Activated CD4-positive, alpha-beta T cell treated with anti-CD3 and anti-CD28 coated beads for 24 hours (primary cell): ENCODE results near the gene PMS1.
"Not testable (repeated sequence)": the region's sequence is repeated elsewhere in the genome, so short reads cannot be mapped to it uniquely, and the experiment has no call there.

Experiments
- DNase-seq, 2 donors: peaks; one replicate each; pipeline ENCODE4 v3.0.0-alpha.2; 2020; ENCODE audit warnings: low read depth in 2 of 2

Gene PMS1

DNA sequence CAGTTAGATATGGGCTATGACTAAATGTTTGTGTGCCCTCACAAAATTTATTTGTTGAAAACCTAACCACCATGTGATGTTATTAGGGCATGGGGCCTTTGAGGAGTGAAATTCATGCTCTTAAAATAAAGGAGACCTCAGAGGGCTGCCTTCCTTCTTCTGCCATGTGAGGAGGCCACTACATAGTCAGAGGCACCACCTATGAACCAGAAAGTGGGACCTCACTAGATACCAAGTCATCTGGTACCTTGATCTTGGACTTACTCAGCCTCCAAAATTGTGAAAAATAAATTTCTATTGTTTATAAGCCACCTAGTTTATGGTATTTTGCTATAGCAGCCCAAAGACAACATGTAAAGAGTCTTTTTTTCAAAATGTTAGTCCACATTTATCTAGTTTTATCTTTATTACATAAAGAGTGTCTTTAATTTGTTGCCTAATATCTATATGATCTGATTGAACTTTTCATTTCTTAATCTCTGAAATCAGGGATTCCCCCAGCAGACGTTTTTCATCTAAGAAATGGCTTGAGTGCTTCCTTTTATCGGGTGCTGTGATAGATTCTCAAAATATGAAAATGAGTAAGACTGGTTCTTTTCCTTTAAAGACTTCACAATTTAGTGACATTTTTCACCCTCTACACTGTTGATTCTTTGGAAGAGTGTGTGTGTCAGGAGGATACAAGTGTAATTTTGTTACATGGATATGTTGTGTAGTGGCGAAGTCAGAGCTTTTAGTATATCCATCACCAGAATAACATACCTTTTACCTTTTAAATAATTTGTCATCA lies 34.2 kb downstream of the PMS1 start:
- no peak for DNase-seq

- DNase-seq, result no peak
These were observed 35.1 kb downstream of the PMS1 start for GRCh38 chr2:189819297-189819704.

GRCh38 chr2:189821953-189822748 lies 37.9 kb downstream of the PMS1 start:
- DNase-seq, result no peak

DNA sequence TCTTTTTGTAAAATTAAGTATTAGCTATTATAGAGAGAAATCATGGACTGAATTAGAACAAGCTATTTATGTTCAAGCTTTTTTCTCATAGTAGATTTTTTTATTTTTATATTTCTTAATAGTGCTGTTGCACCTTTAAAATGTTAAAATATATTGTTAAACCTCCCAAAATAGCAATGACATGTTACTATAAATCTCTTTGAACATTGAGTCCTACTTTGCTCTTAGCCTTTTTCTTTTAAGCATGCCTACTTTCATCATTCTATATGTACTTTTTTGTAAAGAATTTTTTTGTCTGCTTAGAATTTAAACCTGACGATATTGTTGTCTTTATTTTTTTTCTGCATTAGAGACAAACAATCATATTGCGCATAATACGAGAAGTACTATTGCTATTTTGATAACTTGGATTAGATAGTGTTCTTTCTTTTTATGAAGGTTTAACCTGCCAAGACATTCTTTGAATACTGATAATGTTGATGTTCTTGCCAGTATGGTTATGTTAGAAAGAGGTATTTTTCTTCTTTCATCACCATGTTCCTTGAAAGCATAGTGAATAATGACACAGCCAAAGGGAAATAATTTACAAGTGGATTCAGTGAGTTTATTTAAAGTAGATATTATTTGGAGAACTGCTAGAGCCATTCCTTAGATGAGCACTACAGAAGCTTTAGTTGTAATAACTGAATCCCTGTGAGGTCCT lies 40.6 kb downstream of the PMS1 start:
- no peak for DNase-seq

DNA sequence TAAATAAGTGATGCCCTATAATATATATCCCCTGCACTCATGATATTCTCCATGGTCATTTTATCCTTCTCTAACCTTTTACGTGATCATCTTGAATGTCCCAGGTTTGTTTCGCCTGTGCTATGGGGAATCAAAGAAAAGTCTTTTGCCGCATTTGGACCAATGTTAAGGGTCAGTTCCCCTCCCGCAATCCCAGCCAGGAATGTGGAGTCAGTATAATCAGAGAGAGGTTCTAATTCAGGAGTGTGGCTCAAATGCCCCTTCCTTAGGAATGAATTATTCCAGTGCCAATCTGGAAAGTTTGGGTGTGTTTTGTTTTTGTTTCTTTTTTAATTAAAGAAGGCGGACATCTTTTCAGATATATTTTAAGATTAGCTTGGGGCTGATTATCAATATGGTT lies 41.8 kb downstream of the PMS1 start:
- DNase-seq, result no peak

- no peak for DNase-seq
These were observed 45.0 kb downstream of the PMS1 start for GRCh38 chr2:189829102-189829833.

DNA sequence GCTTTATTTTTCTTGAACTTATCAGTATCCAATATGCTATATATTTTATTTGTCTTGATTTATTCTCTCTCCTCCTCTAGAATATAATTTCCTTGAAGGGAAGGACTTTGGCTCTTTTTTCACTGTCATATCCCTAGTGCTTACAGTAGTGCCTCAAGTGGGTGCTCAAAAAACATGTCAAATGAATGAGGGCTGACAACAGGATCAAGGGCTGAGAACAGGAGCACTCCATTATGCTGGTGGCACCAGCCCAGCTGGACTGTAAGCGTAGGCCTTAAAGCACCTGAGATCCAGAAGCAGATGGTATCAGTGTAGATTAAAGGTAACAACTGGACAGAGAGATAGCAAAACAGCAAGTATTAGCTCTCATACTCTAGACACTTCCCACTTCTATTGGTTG lies 46.3 kb downstream of the PMS1 start:
- no peak for DNase-seq

GRCh38 chr2:189834059-189834458 lies 49.8 kb downstream of the PMS1 start:
- DNase-seq, result no peak

DNA sequence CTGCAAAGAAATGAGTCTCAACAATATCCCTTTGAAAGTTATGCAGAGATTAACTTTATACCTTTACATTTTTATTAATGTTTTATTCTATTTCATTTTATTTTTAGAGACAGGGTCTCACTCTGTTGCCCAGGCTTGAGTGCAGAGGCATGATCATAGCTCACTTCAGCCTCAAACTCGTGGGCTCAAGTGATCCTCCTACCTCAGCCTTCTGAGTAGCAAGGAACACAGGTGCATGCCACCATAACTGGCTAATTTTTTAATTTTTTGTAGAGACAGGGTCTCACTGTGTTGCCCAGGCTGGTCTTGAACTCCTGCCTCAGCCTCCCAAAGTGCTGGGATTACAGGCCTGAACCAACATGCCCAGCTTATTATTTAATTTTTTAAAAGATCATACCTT lies 50.4 kb downstream of the PMS1 start:
- DNase-seq, result not testable (repeated sequence)

DNA sequence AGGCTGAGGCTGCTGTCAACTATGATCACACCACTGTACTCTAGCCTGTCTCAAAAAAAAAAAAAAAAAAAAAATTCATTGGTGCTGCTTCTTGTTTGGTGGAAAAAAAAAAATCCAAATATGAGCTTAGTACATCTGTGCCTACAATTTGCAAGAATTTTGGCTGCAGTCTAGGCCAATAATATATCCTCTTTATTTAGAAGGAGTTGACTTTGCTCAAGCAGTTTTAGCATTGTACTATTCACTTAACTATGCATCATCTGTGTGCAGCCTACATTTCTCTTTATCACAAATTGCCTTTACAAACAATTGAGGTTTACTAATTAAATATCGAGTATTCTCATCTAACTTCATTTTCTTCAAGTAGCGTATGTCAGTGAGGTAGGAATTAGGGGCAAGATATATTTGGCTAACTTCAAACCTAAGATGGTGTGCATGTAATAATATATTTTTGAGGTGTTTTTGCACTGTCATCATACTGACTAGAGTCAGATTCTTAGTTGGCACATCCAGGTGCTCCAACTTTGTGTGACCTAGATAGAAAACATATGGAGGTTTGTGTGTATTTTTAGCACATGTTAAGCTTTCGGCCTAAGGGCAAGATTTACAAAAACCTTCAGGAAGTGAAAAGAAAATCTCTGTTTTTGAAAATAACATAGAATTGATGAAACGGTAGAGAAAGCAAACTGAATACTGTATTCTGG lies 51.8 kb downstream of the PMS1 start:
- no peak for DNase-seq

DNA sequence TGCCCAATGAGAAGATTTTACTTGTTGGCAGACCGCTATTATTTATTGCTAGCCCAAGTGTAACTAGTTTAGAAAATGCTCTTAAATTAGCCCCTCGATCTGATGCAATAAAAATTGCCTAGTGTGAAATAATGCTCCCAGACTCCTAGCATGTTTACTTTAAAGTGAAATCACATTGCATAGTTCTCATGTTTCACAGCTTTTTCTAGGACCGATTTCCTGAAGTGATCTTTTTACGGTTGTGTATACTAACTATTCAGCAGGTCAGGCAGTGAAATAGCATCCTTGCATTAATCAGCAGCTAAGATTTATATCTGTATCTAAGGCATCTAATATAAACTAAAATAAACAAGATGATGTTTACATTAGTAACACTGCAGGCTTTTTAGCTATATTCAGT lies 52.4 kb downstream of the PMS1 start:
- no peak for DNase-seq

DNA sequence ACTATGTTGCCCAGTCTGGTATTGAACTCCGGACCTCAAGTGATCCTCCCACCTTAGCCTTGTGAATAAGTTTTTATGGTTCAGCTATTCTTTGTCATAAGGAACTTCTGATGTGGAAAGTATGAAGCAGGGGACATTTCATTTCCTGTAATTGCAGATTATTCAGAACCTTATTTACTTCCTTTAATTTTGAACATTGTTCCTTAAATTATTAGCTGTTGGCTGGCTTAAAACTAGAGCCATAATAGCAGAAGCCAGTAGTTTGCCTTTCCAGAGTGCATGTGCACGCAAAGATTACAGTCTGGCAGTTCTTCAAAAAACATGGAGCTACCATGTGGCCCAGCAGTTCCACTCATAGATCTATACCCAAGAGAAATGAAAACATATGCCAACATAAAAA lies 53.1 kb downstream of the PMS1 start:
- no peak for DNase-seq

GRCh38 chr2:189841019-189841418 lies 56.8 kb downstream of the PMS1 start:
- DNase-seq, result no peak

- no peak for DNase-seq
These were observed 64.0 kb downstream of the PMS1 start for GRCh38 chr2:189848276-189848675.

DNA sequence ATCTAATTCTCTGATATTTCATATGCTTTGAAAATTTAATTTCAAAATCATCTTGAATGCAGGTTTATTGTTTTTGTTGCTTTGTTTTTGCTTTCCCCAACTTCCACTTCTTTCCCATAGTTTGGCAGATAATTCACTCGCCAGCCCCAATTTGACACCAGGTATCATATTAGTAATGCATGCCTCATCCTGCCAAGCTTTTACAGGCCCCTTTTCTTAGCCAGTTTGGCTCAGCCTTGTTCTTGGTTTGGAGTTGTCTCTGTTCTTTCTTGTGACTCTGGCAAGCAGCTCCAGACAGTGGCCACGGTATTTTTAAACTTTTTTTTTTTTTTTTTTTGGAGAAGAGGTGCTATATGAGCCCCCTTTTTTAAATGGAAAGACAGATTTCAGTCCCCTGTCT lies 65.3 kb downstream of the PMS1 start:
- no peak for DNase-seq

GRCh38 chr2:189851174-189851826 lies 67.0 kb downstream of the PMS1 start:
- DNase-seq, result no peak

DNA sequence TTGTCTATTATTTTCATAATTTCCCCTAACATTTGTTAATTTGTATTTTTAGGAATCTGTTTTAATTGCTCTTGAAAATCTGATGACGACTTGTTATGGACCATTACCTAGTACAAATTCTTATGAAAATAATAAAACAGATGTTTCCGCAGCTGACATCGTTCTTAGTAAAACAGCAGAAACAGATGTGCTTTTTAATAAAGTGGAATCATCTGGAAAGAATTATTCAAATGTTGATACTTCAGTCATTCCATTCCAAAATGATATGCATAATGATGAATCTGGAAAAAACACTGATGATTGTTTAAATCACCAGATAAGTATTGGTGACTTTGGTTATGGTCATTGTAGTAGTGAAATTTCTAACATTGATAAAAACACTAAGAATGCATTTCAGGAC lies 69.9 kb downstream of the PMS1 start:
- no peak for DNase-seq

DNA sequence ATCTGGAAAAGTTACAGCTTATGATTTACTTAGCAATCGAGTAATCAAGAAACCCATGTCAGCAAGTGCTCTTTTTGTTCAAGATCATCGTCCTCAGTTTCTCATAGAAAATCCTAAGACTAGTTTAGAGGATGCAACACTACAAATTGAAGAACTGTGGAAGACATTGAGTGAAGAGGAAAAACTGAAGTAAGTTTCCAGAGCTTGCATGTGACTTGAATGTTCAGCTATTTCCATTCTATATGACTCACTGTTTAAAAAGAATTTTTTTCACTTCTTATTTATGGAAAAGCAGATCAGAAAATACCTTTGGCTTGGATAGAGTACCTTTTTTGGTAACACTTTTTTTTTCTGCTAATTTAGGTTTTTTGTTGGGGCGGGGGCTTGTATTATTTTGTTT lies 70.7 kb downstream of the PMS1 start:
- DNase-seq, result no peak

DNA sequence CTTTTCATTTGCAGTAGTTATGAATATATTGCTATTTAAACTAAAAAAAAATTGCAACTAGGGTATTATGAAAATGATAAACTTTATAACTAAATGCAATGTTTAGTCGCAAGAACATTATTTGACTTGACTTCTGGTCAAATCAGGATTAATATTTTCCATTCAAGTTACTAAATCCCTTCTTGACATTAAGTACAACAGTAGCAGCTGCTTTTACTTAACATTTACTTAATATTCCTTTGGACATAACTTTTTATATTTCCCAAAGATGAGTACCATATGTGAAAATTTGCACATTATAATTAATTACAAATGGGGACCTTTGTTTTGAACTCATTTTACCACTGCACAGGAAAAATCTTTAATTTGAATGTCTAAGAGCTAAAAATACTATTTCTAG lies 74.0 kb downstream of the PMS1 start:
- DNase-seq, result no peak

GRCh38 chr2:189860161-189860560 lies 75.9 kb downstream of the PMS1 start:
- DNase-seq, result no peak

GRCh38 chr2:189862751-189863150 lies 78.5 kb downstream of the PMS1 start:
- no peak for DNase-seq
